Liver (tissue), 9 donors: ENCODE data around the gene MANSC1. TPM values are rescaled to one million over a fixed set of nuclear protein-coding genes. Genes with fewer than 3 reads are reported as not detected.

ENCODE experiments used
- DNase-seq: peaks from one replicate; pipeline ENCODE4 v3.0.0-alpha.2; 2017; ENCODE audit warnings: low spot score
- H3K27ac ChIP-seq, 2 donors: one replicate each; pipeline ENCODE4 v1.7.0; 2013; ENCODE audit warnings: inconsistent platforms in 2 of 2, low read length in 2 of 2, control low read depth in 1 of 2, low read depth in 1 of 2, mild to moderate bottlenecking in 1 of 2
- H3K27me3 ChIP-seq, 4 donors: one replicate each; pipeline versions ENCODE4 v1.6.1 to v1.7.0; 2013; ENCODE audit warnings: low read length in 3 of 4, inconsistent platforms in 1 of 4, mild to moderate bottlenecking in 1 of 4, moderate library complexity in 1 of 4; ENCODE audit not compliant: control insufficient read depth in 4 of 4, insufficient read depth in 4 of 4
- H3K36me3 ChIP-seq, 4 donors: one replicate each; pipeline versions ENCODE4 v1.6.1 to v1.7.0; 2013; ENCODE audit warnings: low read length in 3 of 4, mild to moderate bottlenecking in 3 of 4, low read depth in 1 of 4, moderate library complexity in 1 of 4; ENCODE audit not compliant: control insufficient read depth in 4 of 4, insufficient read depth in 3 of 4
- H3K4me1 ChIP-seq, 4 donors: one replicate each; pipeline versions ENCODE4 v1.6.1 to v1.7.0; 2013; ENCODE audit warnings: low read length in 3 of 4, mild to moderate bottlenecking in 3 of 4, moderate library complexity in 1 of 4; ENCODE audit not compliant: control insufficient read depth in 4 of 4, insufficient read depth in 4 of 4
- H3K4me3 ChIP-seq, 3 donors: one replicate each; pipeline versions ENCODE4 v1.6.1 to v1.7.0; 2013; ENCODE audit warnings: low read length in 3 of 3, control low read depth in 1 of 3, low read depth in 1 of 3, mild to moderate bottlenecking in 1 of 3
- H3K9ac ChIP-seq, 2 donors: one replicate each; pipeline ENCODE4 v1.7.0; 2013; ENCODE audit warnings: low read length in 2 of 2, mild to moderate bottlenecking in 2 of 2, moderate library complexity in 2 of 2, control low read depth in 1 of 2, low read depth in 1 of 2
- H3K9me3 ChIP-seq, 4 donors: one replicate each; pipeline versions ENCODE4 v1.6.1 to v1.7.0; 2013; ENCODE audit warnings: low read length in 3 of 4; ENCODE audit not compliant: control insufficient read depth in 4 of 4
- ATF3 ChIP-seq: IDR thresholded peaks from 2 replicates; pipeline ENCODE4 v1.6.1; 2016; ENCODE audit warnings: antibody characterized with exemption
- CTCF ChIP-seq: fragments of 150-350 bp; IDR thresholded peaks from 2 replicates; pipeline ENCODE4 v1.5.1; 2017; ENCODE audit warnings: improper control_type of control experiment, low read depth, low read length; ENCODE audit not compliant: missing input control
- EGR1 ChIP-seq, 2 donors: IDR thresholded peaks; 2 replicates each; pipeline ENCODE4 v1.6.1; 2016 to 2018; ENCODE audit warnings: antibody characterized with exemption in 2 of 2, low read depth in 2 of 2
- GABPA ChIP-seq, 2 donors: IDR thresholded peaks in 1 of 2; conservative IDR thresholded peaks in 1 of 2; 2 replicates each; pipeline ENCODE4 v1.6.1; 2016; ENCODE audit warnings: antibody characterized with exemption in 2 of 2, mild to moderate bottlenecking in 1 of 2, moderate library complexity in 1 of 2
- HNF4A ChIP-seq, 2 donors: conservative IDR thresholded peaks; 2 replicates each; pipeline ENCODE4 v1.6.1; 2016; ENCODE audit warnings: antibody characterized with exemption in 2 of 2, mild to moderate bottlenecking in 2 of 2
- HNF4G ChIP-seq: IDR thresholded peaks from 2 replicates; pipeline ENCODE4 v1.6.1; 2016; ENCODE audit warnings: antibody characterized with exemption
- JUND ChIP-seq, 2 donors: IDR thresholded peaks; 2 replicates each; pipeline ENCODE4 v1.6.1; 2016; ENCODE audit warnings: antibody characterized with exemption in 2 of 2
- MAX ChIP-seq: IDR thresholded peaks from 2 replicates; pipeline ENCODE4 v1.6.1; 2016; ENCODE audit warnings: antibody characterized with exemption
- NR2F2 ChIP-seq: IDR thresholded peaks from 2 replicates; pipeline ENCODE4 v1.6.1; 2016; ENCODE audit warnings: antibody characterized with exemption
- RAD21 ChIP-seq, 2 donors: IDR thresholded peaks; 2 replicates each; pipeline ENCODE4 v1.6.1; 2016; ENCODE audit warnings: antibody characterized with exemption in 2 of 2, mild to moderate bottlenecking in 2 of 2
- REST ChIP-seq: IDR thresholded peaks from 2 replicates; pipeline ENCODE4 v1.6.1; 2016; ENCODE audit warnings: antibody characterized with exemption, mild to moderate bottlenecking
- SP1 ChIP-seq: IDR thresholded peaks from 2 replicates; pipeline ENCODE4 v1.6.1; 2018; ENCODE audit warnings: antibody characterized with exemption, mild to moderate bottlenecking
- TAF1 ChIP-seq: conservative IDR thresholded peaks from 2 replicates; pipeline ENCODE4 v1.6.1; 2016; ENCODE audit warnings: antibody characterized with exemption, mild to moderate bottlenecking
- YY1 ChIP-seq: IDR thresholded peaks from 2 replicates; pipeline ENCODE4 v1.6.1; 2016; ENCODE audit warnings: antibody characterized with exemption, mild to moderate bottlenecking
- WGBS: extraction: QIAGEN DNeasy Blood & Tissue Kit; methylation state at CpG from one replicate; pipeline ENCODE4 v1.1.7; 2013; 5-methylcytosine and 5-hydroxymethylcytosine counted together
- polyA plus RNA-seq, 2 donors: library from polyadenylated mRNA; stranded (reverse) in 1 of 2; unstranded in 1 of 2; fragments of 200-250 nt in 1 of 2; fragments of >200 nt in 1 of 2; fragmentation: Nextera tagmentation in 1 of 2; extraction: Ambion mirVana in 1 of 2; gene quantifications; one replicate each; pipeline versions ENCODE4 v1.2.1 to v1.2.3, GENCODE V29; 2013 to 2015
- total RNA-seq, 2 donors: library from RNA; depleted of rRNA; stranded (reverse); fragments of >200 nt; gene quantifications; one replicate each; pipeline ENCODE4 v1.2.3, GENCODE V29; 2014
- TF ChIP-seq, protein P1 (sequence below): IDR thresholded peaks from 2 replicates; pipeline ENCODE4 v1.6.1; 2016; ENCODE audit warnings: antibody characterized with exemption
- donor health status: healthy.
- donor health status: healthy.
- donor health status: healthy.
- donor health status: healthy.
- donor health status: healthy.

The MANSC1 gene
- total and polyA plus RNA-seq, 4 donors, result 2.1 to 7.8 (median 4.7) TPM

DNA sequence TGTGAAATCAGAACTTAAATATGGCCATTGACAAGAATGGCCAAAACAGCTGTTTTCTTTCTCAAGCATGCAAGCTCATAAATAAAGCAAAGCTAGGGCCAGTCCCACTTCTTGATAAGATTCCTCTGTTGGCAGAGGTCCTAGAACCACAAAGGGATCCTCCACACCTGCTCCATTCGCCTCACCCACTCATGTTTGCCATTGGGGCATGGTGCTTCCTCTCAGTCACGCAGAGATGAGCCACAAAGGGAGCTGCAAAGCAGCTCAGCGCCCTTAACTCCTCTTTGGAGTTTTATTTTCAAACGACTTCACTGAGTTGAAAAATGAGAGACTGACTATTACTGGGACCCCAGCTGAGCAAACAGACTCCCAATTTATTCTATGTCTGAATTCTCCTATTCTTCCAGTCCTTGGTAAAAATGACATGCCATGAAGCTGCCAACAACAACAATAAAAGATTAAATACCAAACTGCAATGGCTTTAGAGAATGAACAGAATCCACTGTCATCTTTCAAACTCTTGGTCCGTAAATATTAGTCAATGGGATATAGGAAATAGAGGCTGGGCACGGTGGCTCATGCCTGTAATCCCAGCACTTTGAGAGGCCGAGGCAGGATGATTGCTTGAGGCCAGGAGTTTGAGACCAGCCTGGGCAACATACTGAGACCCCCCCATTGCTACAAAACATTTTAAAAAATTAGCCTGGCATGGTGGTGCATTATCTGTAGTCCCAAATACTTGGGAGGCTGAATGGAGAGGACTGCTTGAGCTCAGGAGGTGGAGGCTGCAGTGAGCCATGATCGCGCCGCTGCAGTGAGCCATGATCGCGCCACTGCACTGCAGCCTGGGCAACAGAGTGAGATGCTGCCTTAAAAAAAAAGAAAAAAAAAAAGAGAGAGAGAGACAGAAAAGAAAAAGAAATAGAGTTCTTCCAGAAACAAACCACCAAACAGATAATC is 16.4 kb downstream of the MANSC1 start (continued):
- TF ChIP-seq CTCF, result no peak
- no peak for TF ChIP-seq MAX
- no peak for TF ChIP-seq EGR1 (IDR thresholded peaks at IDR 0.05; ENCODE audit: low read depth in 2 of 2)
- no peak for TF ChIP-seq JUND (IDR thresholded peaks at IDR 0.05)
- no peak for TF ChIP-seq HNF4G
- TF ChIP-seq TAF1, result no peak
- TF ChIP-seq YY1, result no peak
- TF ChIP-seq SP1, result no peak

DNA sequence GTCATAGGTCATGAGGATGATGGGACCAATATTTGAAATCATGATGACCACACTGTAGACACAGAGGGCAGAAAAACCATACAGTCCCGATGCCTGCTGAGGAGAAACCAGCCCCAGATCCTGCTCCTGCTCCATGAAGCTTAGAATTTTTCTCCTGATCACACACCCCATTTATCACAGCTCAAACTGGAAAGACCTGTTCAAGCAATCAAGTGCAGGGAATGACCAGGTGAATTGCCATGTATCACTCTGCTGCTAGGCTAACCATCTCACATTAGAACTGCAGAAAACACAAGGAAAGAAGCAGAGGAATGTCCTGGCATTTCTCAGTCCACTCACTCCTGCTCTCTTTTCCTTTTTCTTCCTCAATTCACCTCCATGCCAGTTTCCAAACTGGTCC is 18.1 kb downstream of the MANSC1 start:
- DNase-seq, result no peak
- Histone ChIP-seq H3K4me3 (no peak overlapping the region), H3K27ac (no peak overlapping the region), H3K4me1 (peaks cover 4 to 22% (median 15%) of the 10 kb centered on the region in 4 donors), H3K36me3 (peaks cover 0 to 3% (median 1%) of the 10 kb centered on the region in 4 donors), H3K27me3 (no peaks in the 10 kb centered on the region), H3K9me3 (no peaks in the 10 kb centered on the region), H3K9ac (no peak overlapping the region)
- TF ChIP-seq REST, result no peak
- no peak for TF ChIP-seq RAD21 (IDR thresholded peaks at IDR 0.05)
- no peak for TF ChIP-seq CTCF
- no peak for TF ChIP-seq NR2F2
- no peak for TF ChIP-seq JUND (IDR thresholded peaks at IDR 0.05)
- no peak for TF ChIP-seq SP1
- no peak for TF ChIP-seq MAX
- no peak for TF ChIP-seq HNF4A (conservative IDR thresholded peaks at IDR 0.05)
- no peak for TF ChIP-seq TAF1
- TF ChIP-seq, protein P1, sequence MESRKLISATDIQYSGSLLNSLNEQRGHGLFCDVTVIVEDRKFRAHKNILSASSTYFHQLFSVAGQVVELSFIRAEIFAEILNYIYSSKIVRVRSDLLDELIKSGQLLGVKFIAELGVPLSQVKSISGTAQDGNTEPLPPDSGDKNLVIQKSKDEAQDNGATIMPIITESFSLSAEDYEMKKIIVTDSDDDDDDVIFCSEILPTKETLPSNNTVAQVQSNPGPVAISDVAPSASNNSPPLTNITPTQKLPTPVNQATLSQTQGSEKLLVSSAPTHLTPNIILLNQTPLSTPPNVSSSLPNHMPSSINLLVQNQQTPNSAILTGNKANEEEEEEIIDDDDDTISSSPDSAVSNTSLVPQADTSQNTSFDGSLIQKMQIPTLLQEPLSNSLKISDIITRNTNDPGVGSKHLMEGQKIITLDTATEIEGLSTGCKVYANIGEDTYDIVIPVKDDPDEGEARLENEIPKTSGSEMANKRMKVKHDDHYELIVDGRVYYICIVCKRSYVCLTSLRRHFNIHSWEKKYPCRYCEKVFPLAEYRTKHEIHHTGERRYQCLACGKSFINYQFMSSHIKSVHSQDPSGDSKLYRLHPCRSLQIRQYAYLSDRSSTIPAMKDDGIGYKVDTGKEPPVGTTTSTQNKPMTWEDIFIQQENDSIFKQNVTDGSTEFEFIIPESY, result no peak
- no peak for TF ChIP-seq ATF3
- no peak for TF ChIP-seq GABPA (IDR thresholded peaks at IDR 0.05 in 1 of 2, conservative IDR thresholded peaks at IDR 0.05 in 1 of 2)
- 92% methylated on average over 1 of the region's 1 CpG for WGBS
